HG03103 (cell line): ENCODE data around the gene TMUB1.

Source experiments
- ATAC-seq: cut with Tn5 transposase; IDR thresholded peaks from one replicate; pipeline ENCODE4 v1.9.1; 2021; ENCODE audit warnings: low read depth; ENCODE audit not compliant: unreplicated experiment

TMUB1 gene

GRCh38 chr7:151071032-151071866 is 12.0 kb downstream of the TMUB1 start:
- no peak for ATAC-seq

- ATAC-seq, result no peak
Observed at GRCh38 chr7:151070574-151070960, 12.7 kb downstream of the TMUB1 start.

GRCh38 chr7:151069841-151070573 is 13.3 kb downstream of the TMUB1 start:
- ATAC-seq, result no peak

- ATAC-seq, result no peak
Observed at GRCh38 chr7:151068069-151068773, 15.1 kb downstream of the TMUB1 start.

GRCh38 chr7:151066273-151066974 is 16.9 kb downstream of the TMUB1 start:
- ATAC-seq, result no peak

GRCh38 chr7:151065516-151065915 is 17.8 kb downstream of the TMUB1 start:
- ATAC-seq, result no peak

GRCh38 chr7:151064993-151065392 is 18.3 kb downstream of the TMUB1 start:
- no peak for ATAC-seq

- no peak for ATAC-seq
Observed at GRCh38 chr7:151064454-151064853, 18.8 kb downstream of the TMUB1 start.

GRCh38 chr7:151063212-151063561 is 20.1 kb downstream of the TMUB1 start:
- no peak for ATAC-seq

GRCh38 chr7:151062399-151063211 is 20.7 kb downstream of the TMUB1 start:
- no peak for ATAC-seq

- no peak for ATAC-seq
Observed at GRCh38 chr7:151062111-151062398, 21.2 kb downstream of the TMUB1 start.

- ATAC-seq, result no peak
Observed at GRCh38 chr7:151061213-151062110, 21.8 kb downstream of the TMUB1 start.

- ATAC-seq, result no peak
Observed at GRCh38 chr7:151060416-151061212, 22.7 kb downstream of the TMUB1 start.

- no peak for ATAC-seq
Observed at GRCh38 chr7:151060113-151060415, 23.2 kb downstream of the TMUB1 start.

- peak; percentile 30 for ATAC-seq
Observed at GRCh38 chr7:151059367-151060112, 23.8 kb downstream of the TMUB1 start, which contains the start of gene SLC4A2. TSS of gene SLC4A2 (plus strand) at chr7:151059589. CDS start at chr7:151061988, 2,399 bp downstream.

- ATAC-seq, result no peak
Observed at GRCh38 chr7:151058781-151059366, 24.4 kb downstream of the TMUB1 start.
